ENCODE results near the gene OR10A5.
"Not testable (repeated sequence)": the region's sequence is repeated elsewhere in the genome, so short reads cannot be mapped to it uniquely, and the experiment has no call there.

OR10A5 gene, protein sequence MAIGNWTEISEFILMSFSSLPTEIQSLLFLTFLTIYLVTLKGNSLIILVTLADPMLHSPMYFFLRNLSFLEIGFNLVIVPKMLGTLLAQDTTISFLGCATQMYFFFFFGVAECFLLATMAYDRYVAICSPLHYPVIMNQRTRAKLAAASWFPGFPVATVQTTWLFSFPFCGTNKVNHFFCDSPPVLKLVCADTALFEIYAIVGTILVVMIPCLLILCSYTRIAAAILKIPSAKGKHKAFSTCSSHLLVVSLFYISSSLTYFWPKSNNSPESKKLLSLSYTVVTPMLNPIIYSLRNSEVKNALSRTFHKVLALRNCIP

DNA sequence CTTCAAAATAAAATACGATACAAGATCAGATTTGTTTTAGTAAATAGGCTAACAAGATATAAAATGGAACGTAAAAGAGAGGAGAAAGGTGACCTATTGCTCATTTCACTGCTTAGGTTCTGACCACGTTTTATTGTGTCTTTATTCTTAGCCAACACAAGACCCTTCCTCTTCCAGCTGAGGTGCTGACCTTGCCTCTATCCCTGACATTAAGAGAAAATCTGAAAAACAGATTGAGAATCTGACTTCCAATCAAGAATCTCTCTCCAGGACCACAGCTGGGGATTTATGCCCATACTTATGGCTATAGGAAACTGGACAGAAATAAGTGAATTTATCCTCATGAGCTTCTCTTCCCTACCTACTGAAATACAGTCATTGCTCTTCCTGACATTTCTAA lies at the start of gene OR10A5:
OR10A5 (plus strand) TSS at position 301 of the 400 bp plus-strand sequence; CDS start at position 301, 0 bp downstream.
- DNase-seq = no peak

DNA sequence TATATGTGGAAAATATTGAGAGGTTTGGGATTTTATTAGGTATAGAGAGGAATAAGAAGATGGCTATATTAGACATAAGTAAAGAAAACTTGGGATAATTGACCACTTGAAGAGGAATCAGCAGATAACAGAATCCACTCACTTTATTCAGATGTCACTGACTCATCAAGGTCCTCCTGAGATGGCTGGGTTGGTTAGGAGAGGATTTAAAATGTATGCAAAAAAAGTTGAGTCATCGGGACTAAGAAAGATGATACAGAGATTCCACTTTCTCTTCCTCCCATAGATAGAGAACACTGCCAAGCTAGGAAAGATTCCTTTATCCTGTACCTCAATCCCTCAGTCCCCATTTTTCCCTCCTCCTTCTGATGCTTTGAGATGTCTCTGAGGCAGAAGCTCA lies 46.1 kb upstream of the OR10A5 start, which contains the start of gene OR6A2:
OR6A2 (minus strand) TSS at position 288 of the 400 bp plus-strand sequence. CDS start 3,981 bp downstream, outside the sequence.
- no peak for DNase-seq

DNA sequence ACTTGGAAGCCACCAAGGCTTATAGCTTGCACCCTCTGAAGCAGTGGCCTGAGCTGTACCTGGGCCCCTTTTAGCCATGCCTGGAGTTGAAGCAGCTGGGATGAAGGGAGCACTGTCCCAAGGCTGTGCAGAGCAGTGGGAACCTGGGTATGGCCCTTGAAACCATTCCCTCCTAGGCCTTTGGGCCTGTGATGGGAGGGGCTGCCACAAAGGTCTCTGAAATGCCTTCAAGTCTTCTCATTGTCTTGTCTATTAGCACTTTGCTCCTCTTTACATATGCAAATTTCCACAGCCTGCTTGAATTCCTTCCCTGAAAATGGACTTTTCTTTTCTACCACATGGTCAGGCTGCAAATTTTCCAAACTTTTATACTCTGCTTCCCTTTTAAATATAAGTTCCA lies 44.4 kb upstream of the OR10A5 start:
- not testable (repeated sequence) for DNase-seq

DNA sequence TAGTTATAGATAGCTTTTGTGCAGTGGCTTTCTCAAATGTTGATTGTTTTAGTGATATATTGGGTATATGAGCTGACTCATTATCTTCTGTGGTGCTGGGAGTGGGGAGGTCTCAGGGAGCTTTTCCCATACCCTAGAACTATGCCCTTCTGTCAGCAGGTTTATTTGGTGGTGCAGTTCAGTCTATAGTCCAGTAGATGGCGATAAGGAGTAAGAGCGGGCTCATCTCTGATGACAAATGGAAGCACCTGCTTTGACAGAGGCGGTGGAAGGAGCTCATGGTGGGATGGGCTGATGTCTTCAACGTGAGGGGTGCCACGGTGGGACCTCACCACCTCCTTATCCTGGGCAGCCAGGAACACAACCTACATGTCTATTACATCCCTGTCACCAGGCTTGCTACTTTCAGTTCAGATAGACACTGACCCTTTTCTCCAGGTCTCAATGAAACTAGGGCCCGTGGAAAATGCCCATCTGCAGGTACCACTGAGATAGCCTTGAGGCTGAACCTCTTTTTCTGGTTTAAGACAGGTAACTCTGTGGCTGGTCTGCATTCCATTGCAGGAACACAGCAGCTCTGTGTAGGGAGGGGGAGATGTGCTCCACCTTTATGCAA lies 33.0 kb upstream of the OR10A5 start:
- DNase-seq = peak; percentile 27

DNA sequence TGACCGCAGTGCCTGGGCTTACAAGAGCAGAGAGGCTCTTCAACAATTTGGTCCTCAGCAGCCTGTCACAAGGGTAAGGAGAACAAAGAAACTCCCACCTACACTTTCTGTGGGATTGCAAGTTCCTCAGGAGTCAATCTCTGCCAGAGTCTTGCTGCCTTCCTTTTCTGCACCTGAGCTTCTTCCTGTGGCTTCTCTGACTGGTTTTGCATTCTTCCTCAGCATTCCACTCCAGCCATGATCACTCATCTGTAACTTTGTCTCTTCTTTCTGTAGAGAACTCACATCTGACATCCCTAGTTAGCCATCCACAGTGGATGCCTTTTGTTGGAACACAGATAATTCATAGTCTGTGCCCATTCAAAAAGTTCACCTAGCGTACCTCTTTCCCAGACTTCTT lies 31.8 kb upstream of the OR10A5 start:
- DNase-seq = no peak

DNA sequence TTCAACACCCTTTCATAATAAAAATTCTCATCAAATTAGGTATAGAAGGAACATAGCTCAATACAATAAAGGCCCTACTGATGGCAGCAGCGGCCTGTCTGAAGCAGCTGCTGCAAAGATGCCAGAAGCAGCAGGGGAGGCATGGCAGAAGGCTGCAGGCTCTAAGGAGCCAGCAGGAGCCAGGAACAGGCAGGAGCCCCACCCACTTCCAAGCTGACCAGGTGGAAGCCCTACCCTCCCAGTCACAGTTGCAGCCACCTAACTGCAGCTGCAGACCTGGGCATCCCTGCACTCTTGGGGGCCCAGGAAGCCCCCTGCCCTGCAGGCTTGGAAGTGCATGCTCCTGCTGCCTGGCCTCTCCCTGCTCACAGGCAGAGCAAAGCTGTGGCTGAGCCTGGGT lies 27.8 kb upstream of the OR10A5 start:
- DNase-seq = no peak

DNA sequence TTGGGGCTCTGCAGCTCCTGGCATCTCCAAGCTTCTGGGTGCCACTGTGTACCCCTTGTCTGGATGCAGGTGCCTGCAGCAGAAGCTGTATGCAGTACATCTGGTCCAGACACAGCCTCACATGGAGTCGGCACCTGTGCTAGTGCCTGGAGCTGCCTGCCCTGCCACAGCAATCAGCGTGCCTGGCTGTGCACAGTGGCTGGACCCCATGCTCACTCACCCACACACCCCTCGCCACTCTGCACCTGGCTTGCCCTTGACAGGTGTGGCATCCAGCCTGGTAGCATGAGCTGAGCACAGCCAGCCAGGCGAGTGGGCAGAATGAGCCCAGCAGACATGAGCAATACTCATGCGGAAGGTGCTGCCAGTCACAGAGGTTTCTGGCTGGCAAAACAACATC lies 26.5 kb upstream of the OR10A5 start:
- DNase-seq = no peak

DNA sequence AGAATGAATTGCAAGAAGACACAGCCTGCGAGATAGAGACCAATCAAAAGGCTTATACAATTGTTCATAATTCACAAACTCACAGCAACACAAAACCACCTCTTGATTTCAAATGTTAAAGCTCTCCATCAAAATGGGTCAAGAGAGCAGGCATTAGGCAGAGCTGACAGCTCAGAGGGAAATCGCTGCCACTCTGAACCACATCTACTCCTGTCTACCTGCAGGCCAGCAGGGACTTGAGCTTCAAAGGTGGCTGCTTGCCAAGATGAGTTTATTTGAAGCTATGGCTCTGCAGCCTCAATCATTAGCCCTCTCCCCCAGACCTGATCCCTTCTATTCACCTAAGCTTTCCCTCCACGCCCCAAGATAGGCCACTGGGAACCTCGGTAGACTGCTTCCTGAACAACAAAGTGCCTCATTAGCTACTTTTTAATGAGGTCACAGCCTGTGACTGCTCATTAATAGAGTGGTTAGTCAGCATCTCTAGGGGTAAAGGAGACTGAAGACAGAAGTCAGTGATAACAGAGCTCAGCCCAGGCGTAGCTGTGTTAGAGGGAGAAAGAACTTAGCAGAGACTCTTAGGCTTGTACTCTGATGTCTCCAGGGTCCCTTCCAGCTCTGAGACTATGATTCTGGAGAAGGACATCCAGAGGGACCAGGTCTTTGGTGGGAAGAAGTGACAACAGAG lies 21.2 kb upstream of the OR10A5 start:
- no peak for DNase-seq

DNA sequence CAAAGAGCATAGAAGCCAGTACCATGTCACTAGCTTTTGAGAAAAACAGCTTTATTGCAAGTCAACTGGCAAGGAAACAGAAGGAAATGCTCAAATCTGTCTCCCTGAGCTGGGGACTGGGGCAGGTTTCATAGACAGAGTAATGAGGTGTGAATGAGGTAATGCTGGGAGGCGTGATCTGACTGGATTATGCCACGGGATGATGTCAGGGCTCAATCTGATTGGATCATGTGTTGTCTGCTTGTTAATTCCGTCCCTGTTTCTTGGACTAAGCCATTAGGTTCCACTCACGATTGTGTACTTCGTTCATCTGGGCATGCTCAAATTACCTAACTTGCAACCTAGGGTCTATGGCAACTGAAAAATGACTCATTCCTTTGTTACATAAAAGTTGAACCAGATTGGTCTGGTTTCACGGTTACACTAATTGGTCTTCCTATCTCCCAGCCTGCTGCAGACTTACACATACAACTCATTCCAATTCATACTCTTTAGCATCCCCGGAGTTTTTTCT lies 20.2 kb upstream of the OR10A5 start:
- DNase-seq = no peak

DNA sequence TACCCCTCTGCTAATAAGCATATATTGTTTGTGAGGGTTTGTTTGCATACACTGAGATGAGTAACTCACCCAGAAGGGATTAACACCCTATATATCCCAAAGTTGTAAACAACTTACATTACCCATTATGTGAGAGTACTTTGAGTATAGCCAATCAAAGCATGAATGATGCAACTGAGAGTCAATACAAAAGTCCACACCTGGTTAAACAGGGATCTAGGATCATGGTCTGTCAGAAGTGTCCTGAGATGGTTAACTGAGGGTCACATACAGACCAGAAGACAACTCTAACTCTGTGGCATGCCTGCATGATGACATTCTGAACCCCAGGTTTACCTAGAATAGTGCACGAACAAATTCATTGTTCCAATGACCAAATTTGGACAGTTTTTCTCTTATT lies 17.4 kb upstream of the OR10A5 start:
- DNase-seq = no peak

DNA sequence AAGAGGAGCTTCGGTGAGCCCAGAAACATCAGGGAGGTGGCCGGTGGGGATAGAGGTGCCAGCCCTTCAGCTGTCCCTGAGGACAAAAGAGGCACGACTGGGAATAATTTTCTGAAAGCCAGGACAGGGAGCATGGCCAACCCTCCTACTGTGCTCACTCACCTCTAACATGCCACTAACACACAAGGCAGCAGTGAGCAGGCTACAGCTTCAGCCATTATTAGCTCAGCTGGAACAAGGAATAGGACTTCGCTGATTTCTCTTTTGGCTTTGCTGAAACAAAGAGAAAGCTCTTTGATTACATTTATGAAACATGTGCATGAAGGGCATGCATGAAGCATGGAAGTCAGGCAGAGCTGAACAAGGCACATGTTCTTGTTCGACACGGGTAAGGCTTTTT lies 12.1 kb upstream of the OR10A5 start:
- DNase-seq = no peak

DNA sequence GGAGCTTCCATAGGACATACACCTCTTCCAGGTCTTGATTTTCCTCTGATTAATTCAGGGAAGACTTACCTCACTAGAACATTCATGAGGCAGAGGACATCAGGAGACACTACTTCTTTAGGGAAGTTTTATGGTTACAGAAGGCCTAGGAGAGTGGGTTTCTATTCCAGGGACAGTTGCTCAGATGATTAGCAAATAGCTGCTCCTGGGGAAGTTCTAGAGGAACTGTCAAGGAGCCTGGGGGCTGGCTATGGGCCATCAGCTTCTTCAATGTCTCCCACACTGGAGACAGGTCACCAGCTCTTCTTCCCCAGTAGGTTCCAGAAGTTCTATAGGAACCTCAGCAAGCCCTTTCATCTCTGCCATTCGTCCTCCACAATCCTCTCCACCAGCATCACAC lies 11.5 kb upstream of the OR10A5 start:
- no peak for DNase-seq

DNA sequence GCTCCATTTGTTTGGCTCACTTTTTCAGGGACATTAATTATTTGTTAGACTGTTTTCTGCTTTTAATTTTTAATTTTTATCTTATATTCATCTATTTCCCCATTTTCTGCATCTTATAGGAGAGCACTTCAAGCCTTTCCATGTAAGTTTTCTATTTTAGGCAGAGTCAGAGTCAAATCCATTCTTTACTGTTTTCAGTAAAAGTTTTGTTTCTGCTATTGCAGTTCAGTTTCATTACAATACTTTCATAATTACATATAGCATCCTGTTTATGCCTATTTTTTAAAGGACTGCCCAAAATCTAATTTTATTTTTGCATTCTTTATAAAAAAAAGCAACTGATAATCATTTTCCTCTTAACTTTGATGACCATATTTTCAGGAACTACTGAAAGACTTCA lies 3.8 kb upstream of the OR10A5 start:
- DNase-seq = no peak

DNA sequence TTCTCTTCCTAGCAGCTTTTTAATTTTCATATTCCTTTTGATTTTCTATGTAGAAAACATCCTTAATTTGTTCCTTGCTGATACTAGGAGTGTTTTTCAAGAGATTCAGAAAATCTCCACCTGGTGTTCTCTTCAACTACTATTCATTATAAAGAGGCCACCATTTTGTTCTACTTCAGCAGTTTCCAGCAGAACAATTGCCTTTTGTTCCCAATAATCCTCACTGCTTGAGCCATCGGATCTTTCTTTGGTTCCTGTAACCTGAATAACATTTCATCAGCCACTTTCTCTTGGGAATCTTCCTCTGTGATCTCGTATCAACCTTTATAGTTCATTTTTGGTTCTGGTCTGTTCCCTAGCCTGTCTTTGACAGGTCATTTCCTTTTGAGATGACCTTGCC lies 1.8 kb upstream of the OR10A5 start:
- no peak for DNase-seq

DNA sequence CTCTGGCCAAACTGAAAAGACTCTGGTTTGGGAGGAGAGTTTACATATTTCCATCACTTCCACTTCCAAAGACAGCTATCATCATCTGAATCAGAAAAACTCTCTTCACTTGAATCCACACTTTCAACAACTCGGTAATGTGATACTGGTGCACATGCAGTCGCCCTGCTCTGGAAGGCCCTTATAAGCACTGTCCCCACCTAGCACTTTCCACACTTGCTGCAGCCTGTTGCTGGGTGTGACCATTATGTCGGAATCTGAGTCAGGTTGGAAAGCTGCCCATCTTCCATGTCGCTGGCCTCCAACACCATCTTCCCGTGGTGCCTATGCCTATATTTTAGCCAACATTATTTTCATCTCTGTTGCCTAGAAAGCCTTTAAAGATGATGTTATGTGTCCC lies 1.1 kb upstream of the OR10A5 start:
- no peak for DNase-seq

DNA sequence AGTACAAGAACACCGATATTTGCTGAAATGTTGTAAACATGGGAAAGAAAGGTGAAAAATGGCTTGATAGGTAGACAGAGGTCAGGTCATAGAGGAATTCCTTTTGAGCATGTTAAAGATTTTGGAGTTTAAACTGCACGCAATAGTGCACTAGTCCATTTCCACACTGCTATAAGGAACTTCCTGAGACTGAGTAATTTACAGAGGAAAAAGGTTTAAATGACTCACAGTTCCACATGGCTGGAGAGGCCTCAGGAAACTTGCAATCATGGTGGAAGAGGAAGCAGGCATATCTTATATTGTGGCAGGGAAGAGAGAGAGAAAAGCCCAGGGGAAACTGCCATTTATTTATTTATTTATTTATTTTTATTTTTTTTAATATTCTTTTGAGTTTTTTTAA lies 5.0 kb downstream of the OR10A5 start:
- DNase-seq = no peak

DNA sequence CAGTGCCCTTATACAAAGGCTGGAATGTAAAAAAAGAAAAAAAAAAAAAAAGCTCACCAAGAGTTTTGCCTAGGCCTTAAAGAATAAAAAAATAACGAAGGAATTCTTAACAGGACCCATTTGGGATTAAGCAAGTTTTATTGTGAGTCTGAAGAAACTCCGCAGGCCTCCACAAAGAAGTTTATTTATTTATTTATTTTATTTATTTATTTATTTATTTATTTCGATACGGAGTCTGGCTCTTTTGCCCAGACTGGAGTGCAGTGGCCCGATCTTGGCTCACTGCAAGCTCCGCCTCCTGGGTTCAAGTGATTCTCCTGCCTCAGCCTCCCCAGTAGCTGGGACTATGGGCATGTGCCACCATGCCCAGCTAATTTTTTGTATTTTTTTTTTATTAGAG lies 9.3 kb downstream of the OR10A5 start:
- not testable (repeated sequence) for DNase-seq

DNA sequence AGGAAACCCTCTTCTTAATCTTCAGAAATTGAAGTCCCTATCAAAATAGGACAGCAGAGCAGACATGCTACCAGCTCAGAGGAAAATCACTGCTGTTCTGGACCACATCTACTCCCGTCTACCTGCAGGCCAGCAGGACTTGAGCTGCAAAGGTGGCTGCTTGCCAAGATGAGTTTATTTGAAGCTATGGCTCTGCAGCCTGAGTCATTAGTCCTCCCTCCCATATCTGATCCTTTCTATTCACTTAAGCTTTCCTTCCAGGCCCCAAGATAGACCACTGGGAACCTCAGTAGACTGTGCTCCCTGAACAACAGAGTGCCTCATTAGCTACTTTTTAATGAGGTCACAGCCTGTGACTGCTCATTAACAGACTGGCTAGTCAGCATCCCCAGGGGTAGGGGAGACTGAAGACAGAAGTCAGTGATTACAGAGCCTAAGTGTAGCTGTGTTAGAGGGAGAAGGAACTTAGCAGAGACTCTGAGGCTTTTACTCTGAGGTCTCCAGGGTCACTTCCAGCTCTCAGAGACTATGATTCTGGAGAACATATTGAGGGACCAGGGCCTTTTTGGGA lies 10.6 kb downstream of the OR10A5 start:
- DNase-seq = no peak

DNA sequence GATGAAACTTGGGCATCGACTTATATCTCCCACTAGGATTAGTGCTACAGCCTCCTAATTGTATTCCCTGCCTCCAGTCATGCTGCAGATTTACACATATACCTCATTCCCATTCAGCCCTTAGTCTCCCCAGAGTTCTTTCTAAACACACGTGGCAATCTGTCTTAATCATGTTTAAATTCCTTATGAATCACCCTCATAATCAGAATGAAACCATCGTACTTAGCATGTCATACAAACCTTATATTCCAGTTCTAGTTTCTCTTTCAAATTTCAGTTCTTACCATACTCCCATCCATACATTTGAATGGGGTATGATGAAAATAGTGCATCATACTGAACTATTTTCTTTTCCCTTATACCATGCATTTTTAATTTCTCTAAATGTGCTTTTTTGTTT lies 11.4 kb downstream of the OR10A5 start:
- no peak for DNase-seq

DNA sequence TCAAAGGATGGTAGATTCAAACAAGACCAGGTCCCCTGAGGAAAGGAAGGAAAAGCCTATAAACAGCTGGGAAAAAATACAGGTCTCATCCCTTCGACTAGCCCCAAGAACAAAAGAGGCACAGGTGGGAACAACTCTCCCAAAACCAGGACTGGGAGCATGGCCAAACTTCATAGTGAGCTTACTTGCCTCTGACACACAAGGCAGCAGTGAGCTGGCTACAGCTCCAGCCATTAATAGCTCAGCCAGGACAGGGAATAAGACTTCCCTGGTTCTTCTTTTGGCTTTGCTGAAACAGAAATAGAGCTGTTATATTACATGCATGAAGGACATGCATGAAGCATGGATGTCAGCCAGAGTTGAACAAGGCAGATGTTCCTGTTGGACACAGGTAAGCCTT lies 17.5 kb downstream of the OR10A5 start, which contains the start of gene OR10A2:
OR10A2 (plus strand) TSS at position 97 of the 400 bp plus-strand sequence. CDS start 6,698 bp downstream, outside the sequence.
- no peak for DNase-seq

DNA sequence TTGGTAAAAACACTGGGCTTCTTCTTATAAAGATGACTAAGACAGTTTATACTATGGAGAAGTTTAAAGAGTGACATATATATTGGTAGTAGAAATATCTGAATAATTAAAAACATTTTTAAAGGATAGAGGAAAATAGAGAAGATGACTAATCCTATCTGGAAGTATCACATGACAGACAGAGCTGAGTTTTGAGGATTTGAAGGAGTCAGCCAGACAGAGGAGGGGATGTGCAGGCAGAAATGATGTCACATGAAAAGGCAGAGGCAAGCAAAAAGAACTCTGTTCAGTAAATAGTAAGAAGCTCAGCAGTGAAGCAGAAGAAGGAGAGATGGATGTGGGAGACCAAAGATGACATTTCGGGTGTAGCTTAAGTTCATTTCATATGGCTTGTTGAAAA lies 19.0 kb downstream of the OR10A5 start:
- DNase-seq = no peak

DNA sequence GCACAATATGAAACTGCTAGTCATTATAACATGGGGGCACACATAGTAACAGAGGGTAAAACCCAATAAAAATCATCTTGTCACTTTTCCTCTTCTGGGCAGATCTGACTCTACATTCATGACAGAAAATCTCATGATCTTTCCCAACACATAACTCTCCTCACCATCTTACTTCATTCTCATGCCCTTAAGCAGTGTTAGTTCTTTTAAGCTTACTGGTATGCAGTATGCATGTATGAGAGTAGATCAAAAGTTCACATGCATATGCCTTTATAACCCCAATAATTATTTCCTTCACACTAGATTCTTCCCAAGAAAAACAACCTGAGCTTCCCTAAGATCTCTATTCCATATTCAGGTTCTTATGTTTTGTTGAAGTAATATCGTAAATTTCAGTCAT lies 25.8 kb downstream of the OR10A5 start:
- no peak for DNase-seq

DNA sequence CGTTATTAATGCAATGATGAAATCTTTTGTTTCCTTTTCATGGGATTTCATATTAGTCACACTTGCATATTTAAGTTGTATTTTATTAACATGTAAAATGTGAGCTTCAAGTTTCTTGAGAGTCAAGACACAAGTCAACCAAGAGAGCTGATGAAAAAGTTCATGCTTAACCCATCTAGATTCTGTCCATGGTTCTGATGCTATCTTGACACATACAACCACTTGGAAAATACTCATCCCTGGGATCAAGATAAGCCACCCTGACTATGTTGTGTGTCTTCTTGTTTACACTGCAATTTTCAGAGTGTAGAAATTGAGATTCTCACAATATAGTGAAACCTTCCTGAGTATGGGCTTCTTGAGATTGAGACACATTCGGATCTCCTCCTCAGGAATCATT lies 30.3 kb downstream of the OR10A5 start:
- DNase-seq = no peak

All from activated T-cell treated with anti-CD3 and anti-CD28 coated beads, Interleukin-2, amount 50 U/mL, for 1 hour (primary cell).